NCI-H1105 treated with DMSO at 0.1 percent for 48 hours (cell line): Measurements from ENCODE around the gene ZFP62.

Source experiments
- DNase-seq: peaks from one replicate; lab custom pipeline; 2025; lab: John Stamatoyannopoulos, UW

The ZFP62 gene

DNA sequence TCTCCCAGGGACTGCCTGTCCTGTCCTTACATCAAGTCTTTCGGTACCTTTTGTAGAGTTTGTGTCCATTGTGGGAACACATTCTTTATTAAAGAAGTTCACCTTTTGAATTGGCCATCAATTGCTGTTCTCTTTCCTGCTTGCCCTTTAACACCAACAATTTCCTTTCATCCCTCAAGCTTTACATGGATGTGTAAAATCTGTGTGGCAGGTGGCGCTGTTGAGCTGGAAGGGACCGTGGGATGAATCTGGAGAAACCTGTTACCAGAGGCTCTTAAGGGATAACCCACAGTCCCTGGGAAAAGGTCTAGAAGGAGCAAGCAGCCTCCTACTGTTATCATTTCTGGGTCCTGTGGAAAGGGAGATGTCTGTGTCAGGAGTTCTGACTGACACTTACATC is 7.9 kb upstream of the ZFP62 start:
- peak; percentile 36 for DNase-seq

DNA sequence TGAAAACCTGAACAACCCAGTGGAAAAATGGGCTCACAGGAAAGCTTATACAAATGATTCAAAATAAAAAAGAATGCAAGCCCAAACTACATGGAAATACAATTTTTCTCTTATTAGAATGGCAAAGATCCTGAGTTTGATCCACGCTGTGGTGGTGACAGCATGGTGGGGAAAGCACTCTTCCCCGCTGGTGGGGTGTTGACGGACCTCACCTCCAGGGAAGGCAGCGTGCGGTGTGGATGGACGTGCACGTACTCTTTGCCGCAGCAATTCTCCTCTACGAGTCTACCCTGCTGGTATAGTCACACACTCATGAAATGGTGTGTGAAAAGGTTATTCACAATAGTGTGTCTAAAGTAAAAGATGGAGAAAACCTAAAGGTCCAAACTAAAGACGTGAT is 5.9 kb upstream of the ZFP62 start:
- DNase-seq = no peak

DNA sequence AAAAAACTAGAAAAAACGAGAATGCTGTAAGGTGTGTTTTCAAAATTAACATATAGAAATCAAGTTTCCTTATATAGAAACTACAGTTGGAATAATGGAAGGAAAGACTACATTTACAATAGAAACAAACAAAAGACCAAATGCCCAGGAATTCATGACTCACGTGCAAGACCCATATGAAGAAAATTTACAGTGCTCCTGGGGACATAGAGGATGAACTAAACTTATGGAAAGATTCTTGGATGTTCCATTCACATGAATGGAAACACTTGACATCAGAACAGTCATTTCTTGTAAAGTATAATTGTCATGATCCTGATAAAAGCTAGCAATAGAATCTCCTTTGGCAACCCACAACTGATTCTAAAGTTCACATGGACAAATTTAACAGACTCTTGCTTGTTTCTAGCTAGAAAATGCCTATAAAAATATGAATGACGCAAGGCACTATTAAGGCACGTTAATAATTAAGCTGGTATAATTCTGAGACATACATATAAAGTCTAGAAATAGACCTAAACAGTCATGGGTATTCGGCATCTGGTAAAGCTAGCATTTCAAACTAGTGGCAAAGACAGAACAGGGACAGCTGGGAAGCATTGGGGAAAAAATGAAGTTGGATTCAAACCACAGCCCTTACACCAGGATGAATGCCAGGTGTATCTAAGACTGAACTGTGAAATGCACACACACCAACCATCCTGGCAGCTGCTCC is 5.1 kb upstream of the ZFP62 start:
- DNase-seq = no peak

DNA sequence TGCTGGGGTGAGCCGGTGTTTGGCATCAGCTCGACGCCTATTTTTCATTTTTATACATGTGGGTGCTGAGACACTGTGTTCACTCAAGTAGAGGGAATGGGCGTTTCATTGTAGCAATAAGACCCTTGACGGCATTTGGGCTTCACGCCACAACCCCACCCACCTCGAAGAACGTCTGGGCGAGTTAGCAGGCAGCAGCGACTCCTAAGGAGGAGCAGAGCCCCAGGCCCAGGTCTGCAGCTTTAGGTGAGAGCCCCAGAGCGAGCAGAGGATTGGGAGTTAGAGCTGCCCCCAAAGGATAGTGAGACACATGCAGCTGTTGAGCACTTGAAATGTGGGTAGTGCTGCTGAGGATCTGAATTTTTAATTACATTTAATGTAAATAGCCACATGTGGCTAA is 1.6 kb upstream of the ZFP62 start:
- DNase-seq = no peak

DNA sequence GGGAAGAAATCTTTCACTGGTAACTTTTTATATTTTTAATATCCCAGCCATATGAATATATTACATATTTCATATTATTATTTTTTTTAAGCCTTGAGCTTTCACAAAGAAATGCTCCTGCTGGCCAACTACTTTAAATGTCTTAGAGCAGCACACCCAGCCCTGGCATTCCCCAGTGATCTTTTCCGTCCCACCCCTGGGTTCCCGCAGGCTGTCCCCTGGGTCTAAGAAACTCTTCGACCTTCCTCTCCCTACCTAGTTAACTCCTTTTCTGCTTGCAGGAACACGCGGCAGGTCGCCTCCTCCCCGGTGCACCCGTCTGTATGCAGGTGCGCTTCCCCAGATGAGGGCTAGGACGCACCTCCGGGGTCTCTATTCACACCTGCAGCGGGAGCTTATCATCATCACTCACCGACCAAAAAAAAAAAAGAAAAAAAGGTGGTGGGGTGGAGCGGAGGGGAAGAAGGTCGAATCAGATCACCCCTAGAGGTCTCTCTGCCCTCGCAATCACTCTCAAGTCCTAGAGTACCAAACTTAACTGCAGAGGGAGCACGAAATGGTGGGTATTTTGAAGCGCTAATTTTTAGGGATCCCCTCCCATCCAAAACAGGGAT is 696 bp downstream of the ZFP62 start:
- peak; percentile 51 for DNase-seq

DNA sequence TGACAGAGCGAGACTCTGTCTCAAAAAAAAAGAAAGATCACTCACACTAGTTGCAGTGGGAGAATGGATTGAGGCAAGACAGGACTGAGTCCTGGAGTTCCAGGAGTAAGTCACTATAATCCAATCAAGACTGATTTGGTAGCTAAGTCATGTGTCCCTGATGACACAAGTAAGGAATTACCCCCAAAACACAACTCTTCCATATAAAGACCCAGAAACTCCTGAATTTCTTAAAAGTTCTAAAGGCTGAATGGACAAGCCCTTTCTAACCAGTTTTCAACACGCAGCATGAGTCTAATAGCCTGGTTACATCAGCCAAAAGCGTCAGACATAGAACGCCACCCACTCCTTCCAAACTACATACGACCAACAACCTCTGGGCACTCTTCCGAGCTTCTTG is 2.5 kb downstream of the ZFP62 start:
- DNase-seq = no peak

DNA sequence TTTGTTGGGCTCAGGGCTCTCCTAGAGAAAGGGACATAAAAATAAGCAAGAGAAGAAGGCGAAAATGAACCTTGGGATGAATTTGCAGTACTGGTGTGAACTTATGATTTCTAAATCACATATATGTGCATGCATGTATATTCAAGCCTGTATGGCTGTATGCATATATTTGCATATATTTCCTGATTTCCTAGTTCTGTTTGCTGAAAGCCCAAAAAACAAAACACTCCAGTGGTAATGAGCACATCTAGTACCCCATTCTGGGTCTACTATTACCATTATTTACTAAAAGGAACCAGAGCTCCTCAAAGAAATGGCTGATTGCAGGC is 7.3 kb downstream of the ZFP62 start:
- no peak for DNase-seq

DNA sequence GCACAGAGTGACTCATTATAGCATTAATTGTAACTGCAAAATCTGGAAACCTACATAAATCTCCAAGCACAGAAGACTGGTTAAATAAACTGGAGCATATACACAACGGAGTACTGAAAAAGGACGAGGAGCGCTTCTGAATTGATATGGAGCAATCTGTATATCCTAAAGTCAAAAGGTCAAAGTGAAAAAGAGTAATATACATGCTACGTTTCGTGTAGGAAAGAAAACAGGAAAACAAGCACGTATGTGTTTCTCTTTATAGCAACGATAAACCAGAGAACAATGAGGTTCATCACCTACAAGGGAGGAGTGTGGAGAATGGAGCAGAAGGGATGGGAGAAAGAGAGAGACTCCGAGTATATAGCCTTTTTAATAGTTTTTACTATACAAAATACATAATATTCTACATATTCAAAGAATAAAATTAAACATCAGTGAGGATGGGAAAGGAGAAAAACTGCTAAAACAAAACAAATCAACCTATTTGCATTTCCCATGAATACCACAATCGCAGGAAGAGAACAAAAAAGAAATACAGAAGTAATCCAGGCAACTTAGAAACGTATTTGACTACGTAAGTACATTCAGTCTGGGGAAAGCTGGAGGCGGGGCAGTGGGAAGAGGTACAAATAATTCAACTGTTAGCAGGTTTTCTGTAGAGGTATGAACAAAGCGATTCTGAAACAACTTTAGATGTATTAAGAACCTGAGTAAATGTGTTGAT is 7.8 kb downstream of the ZFP62 start:
- DNase-seq = no peak

DNA sequence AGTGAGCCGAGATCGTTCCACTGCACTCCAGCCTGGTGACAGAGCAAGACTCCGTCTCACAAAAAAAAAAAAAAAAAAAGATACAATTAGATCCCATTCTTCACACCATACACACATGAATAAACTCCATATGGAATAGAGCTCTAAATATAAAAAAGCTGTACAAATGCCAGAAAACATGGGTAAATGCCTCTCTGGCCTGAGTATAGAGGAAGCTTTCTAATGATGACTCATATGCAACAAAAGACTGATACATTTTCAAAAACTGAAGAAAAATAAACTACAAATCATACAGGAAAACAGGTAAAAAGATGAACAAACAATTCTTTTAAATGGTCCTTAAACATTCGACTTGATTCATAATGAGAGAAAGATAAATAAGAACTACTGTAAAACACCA is 8.6 kb downstream of the ZFP62 start:
- no peak for DNase-seq

DNA sequence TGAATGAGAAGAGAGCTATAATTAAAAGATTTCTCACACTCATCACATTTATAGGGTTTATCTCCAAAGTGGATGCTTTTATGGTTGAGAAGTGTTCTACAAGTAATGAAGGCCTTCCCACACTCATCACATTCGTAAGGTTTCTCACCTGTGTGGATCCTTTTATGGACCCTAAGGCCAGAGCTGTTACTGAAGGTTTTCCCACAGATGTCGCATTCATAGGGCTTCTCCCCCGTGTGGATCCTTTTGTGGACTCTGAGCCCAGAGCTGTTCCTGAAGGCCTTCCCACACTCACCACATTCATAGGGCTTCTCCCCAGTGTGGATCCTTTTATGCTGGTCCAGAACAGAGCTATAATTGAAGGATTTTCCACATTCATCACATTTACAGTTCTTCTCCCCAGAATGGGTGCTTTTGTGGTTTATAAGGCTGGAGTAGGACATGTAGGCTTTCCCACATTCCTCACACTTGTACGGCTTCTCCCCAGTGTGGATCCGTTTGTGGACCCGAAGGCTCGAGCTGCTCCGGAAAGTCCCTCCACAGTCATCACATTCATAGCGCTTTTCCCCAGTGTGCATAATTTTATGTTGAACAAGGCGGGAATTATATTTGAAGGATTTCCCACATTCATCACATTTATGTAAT is 10.5 kb downstream of the ZFP62 start:
- no peak for DNase-seq

DNA sequence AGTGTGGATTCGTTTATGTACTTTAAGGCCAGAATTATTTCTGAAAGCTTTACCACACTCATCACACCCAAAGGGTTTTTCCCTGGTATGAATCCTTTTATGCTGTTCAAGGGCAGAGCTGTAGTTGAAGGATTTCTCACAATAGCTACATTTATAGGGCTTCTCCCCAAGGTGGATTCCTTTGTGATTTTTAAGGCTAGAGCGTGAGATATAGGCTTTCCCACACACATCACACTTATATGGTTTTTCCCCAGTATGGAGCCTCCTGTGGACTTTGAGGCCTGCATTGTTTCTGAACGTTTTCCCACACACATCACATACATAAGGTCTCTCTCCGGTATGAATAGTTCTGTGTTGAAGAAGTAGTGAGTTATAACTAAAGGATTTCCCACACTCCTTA is 11.2 kb downstream of the ZFP62 start:
- DNase-seq = no peak

DNA sequence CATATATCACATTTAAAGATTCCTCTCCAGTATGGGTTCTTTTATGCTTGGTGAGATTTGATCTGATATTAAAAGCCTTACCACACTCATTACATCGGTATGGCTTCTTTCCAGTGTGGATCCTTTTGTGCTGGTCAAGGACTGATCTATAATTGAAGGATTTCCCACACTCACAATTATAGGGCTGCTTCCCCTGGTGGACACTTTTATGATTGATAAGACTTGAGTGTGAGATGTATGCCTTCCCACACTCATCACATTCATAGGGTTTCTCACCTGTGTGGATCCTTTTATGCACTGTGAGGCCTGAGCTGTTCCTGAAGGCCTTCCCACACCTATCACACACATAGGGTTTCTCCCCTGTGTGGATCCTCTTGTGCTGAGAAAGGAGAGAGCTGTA is 12.2 kb downstream of the ZFP62 start:
- no peak for DNase-seq

DNA sequence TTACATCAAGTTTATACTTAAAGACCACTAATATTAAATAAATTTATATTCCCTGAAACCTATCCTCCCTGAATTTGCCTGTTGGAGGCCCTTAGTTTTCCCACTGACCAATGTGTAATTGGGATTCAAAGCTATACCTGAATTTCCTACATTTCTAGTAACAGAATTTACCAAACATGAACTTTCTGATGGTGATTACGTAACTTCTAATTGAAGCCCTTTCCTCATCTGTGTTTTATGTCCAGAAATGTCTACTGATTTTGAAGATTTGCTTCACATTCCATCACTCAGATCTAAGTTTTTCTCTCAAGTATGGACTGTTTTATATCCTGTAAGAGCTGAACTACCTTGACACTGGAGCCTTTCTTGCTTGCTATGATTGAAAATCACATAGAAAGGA is 12.8 kb downstream of the ZFP62 start:
- no peak for DNase-seq

DNA sequence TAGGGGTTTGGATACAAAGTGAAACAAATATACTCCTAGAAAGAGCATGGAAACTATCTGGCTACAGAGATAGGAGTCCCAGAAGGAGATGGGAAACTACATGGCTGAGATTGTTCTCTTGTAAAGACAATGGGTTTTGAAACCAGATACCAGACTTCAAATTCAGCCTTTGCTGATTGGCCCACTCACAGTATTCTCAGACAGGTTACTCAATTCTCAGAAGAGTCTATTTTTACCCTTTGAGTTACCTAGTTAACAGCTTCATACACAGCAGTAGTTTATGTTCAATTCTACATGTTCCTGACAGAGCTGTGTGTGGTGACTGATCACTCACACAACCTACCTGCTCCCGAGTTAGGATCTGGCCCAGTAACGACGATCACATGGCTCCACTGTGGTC is 14.1 kb downstream of the ZFP62 start:
- DNase-seq = no peak

DNA sequence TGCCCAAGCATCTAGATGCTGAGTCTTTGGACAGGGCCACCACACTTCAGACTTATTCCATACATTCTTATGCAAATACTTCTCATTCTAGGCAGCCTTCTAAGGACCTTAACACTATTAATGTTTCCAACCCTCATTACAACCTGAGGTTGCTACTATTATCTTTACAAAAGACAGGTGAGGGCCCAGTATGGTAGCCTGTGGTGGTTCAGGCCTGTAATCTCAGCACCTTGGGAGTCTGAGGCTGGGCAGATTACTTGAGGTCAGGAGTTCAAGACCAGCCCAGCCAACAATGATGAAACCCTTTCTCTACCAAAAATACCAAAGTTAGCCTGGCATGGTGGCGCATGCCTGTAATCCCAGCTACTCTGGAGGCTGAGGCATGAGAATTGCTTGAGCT is 16.2 kb downstream of the ZFP62 start:
- DNase-seq = no peak

DNA sequence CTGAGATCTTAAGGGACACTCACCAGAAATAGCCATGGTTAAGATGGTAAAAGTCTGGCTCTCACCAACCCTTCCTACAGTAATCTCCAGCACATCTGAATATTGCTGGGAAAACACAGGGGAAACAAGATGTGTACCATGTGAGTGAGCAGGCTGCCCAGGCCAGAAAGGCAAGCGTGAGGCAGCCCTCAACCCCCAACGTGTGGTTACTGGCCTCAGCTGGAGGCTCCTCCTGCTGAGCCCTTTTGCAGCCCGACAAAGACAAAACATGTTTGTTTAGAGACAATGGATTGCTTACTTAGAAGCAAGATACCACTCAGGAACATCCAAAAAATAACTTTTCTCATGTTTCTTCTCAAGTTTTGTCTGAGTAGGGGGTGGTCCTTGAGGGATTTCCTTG is 16.6 kb downstream of the ZFP62 start:
- no peak for DNase-seq

DNA sequence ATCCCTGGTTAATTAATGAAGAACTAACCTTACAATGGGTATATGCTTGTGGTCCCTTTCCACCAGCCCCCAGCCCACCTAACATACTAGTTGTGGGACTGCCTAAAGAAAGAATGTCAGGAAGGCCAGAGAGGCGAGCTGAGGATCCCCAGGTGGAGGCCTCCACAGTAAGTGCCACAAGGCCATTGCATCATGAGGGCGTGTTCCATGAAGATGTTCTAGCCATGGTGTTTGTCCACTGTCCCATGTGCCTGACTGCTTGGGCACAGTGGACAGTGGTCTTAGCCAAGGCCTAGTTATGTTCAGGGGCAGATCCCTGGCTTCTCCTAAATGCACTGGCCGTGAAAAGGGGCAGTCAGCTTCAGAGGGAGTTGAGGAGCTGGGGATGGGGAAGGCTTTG is 21.1 kb downstream of the ZFP62 start:
- DNase-seq = no peak

DNA sequence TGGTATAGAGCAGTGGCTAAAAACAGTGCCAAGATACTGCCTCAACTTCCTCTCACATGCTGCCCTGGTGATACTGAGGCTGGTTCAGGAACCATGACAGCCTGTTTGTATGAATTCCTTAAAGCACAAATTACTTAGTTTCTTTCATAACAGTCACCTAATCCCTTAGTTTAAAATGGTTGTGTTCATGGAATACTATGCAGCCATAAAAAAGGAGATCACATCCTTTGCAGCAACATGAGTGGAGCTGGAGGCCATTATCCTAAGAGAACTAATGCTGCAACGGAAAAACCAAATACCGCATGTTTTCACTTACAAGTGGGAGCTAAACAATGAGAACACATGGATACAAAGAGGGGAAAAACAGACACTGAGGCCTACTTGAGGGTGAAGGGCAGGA is 21.8 kb downstream of the ZFP62 start:
- no peak for DNase-seq

DNA sequence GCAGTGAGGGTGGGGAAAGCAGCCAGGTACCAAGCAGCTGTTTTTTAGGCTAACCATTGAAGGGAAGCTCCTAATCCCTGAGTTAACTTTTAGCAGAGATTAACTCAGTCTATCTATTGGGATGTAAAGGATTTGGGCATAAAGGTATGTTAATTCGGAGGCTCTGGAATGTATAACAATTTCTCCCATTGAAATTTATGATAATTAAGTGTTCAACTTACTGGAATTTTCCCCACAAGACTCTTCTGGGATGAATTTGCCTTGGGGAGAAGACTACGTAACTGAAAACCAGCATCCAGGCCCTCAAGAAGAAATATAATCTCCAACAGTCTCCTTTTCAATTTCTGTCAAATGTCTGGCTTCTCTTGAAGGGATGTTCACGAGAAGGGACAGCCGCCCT is 23.6 kb downstream of the ZFP62 start:
- DNase-seq = no peak

DNA sequence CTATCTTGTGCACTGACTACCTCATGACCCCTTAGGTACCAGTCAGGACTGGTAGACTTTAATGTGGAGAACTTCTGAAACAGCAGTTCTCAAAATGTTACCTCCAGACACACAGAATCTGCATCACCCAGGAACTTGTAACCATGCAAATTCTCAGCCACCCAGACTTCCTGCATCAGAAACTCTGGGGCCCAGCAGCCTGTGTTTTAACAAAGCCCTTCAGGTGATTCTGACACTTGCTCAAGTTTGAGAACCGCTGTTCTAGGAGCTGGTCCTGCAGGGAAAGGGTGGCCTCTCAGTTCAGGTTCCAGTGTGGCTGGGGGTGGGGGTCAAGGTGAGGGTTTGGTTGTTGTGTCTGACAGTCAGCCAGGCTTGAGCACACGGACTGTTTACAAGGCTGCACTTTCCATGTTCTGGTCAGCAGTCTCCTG is 28.4 kb downstream of the ZFP62 start:
- DNase-seq = no peak

DNA sequence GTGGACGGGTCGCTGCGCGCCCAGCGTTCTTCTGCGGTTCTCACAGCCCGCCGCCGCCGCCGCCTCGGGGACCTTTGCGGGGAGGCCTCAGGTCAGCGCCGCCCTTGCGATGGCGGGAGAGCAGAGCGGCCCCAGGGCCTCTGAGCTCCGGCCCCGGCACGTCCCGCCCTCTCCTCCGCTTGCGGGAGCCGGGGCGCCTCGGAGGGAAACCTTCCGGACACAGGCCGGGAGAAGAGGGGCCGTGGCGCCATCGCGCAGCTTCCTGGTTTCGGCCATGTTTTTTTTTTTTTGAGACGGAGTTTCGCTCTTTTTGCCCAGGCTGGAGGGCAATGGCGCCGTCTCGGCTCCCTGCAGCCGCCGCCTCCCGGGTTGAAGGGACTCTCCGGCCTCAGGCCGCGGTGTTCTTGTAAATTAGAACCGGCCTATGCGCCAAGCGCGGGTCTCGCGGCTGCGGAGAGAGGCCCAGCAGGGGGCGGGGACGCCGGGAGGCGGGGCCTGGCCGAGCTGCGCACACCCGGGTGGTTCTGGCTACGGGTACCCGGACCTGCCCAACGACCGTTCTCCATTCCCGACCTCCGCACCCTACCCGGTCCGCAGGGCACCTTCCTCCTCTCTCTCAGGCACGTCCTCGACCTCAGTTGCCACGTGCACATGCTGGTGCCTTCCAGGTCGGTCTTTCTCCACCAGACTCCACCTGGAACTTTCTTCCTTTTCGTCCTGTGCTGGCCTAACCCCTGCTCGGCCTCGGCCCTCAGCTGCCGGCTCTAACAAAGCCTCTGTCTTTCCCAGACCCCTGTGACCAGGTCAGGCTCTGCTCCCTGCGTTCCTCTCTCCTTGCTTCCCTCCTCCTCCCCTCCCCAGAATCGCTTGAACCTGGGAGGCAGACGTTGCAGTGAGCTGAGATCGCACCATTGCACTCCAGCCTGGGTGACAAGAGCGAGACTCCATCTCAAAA is 29.7 kb downstream of the ZFP62 start:
- DNase-seq = peak; percentile 42
